Natural killer cell (primary cell): ENCODE measurements around the gene HINT3. TPM values are rescaled to one million over a fixed set of nuclear protein-coding genes. Genes with fewer than 3 reads are reported as not detected.
"Not testable (repeated sequence)": the region's sequence is repeated elsewhere in the genome, so short reads cannot be mapped to it uniquely, and the experiment has no call there.

Experiments
- ATAC-seq, 3 donors: fragments of 150-1000 bp in 2 of 3; fragments of 200-7000 bp in 1 of 3; cut with Tn5 transposase; 1 replicate in 1 of 3; 2 replicates in 2 of 3; pipeline ENCODE4 v1.10.0; 2021; ENCODE audit warnings: mild to moderate bottlenecking in 2 of 3, moderate library complexity in 2 of 3
- DNase-seq, 2 donors: peaks; one replicate each; pipeline versions ENCODE4 v3.0.0 to v3.0.0-alpha.2; 2013 to 2021; ENCODE audit warnings: mixed read lengths in 1 of 2
- H3K27ac ChIP-seq: one replicate; pipeline ENCODE4 v1.5.1; 2013; ENCODE audit warnings: mild to moderate bottlenecking, low read length
- H3K27me3 ChIP-seq: one replicate; pipeline ENCODE4 v1.6.1; 2013; ENCODE audit warnings: low read length; ENCODE audit not compliant: control insufficient read depth, insufficient read depth
- H3K36me3 ChIP-seq: one replicate; pipeline ENCODE4 v1.6.1; 2013; ENCODE audit warnings: low read length; ENCODE audit not compliant: control insufficient read depth, insufficient read depth
- H3K4me1 ChIP-seq: one replicate; pipeline ENCODE4 v1.6.1; 2013; ENCODE audit warnings: low read length; ENCODE audit not compliant: control insufficient read depth, insufficient read depth
- H3K4me3 ChIP-seq: one replicate; pipeline ENCODE4 v1.5.1; 2013; ENCODE audit warnings: low read length
- H3K9me3 ChIP-seq: one replicate; pipeline ENCODE4 v1.6.1; 2013; ENCODE audit warnings: low read length; ENCODE audit not compliant: control insufficient read depth, insufficient read depth
- H3K27ac Mint-ChIP-seq, 2 donors: one replicate each; pipeline ENCODE4 v1.8.0; 2022; ENCODE audit warnings: mild to moderate bottlenecking in 2 of 2, mixed read lengths in 2 of 2, moderate library complexity in 1 of 2
- H3K27me3 Mint-ChIP-seq, 2 donors: one replicate each; pipeline ENCODE4 v1.8.0; 2022; ENCODE audit warnings: low read depth in 2 of 2, mixed read lengths in 2 of 2
- H3K36me3 Mint-ChIP-seq: one replicate; pipeline ENCODE4 v1.8.0; 2022; ENCODE audit warnings: mixed read lengths
- H3K4me1 Mint-ChIP-seq, 2 donors: one replicate each; pipeline ENCODE4 v1.8.0; 2022; ENCODE audit warnings: mixed read lengths in 2 of 2
- H3K4me3 Mint-ChIP-seq: one replicate; pipeline ENCODE4 v1.8.0; 2022; ENCODE audit warnings: mild to moderate bottlenecking, moderate library complexity, mixed read lengths
- H3K9me3 Mint-ChIP-seq, 2 donors: one replicate each; pipeline ENCODE4 v1.8.0; 2022; ENCODE audit warnings: mixed read lengths in 2 of 2
- CTCF ChIP-seq: fragments of 200-600 bp; IDR thresholded peaks from one replicate; pipeline ENCODE4 v1.8.0; 2022; ENCODE audit warnings: antibody characterized with exemption
- WGBS: methylation state at CpG from one replicate; pipeline ENCODE4 v1.1.7; 2013; ENCODE audit warnings: missing lambda C conversion rate; ENCODE audit not compliant: insufficient coverage; 5-methylcytosine and 5-hydroxymethylcytosine counted together
- intact Hi-C: fragments of 100-400 bp; cut with micrococcal nuclease; formaldehyde crosslinking; loops from one replicate; pipeline ENCODE4 v1.14.2; 2022
- total RNA-seq, 4 donors: library from RNA; stranded (reverse); fragments of 120-200 nt in 1 of 4; gene quantifications; one replicate each; pipeline versions ENCODE4 v1.2.3 to v1.2.4, GENCODE V29; 2013 to 2022

The HINT3 gene
- total RNA-seq, 3 donors from 2014 or later (not counting 1 experiment from before 2014, with no cell fraction given): 9.7 to 10.5 (median 10.3) TPM

DNA sequence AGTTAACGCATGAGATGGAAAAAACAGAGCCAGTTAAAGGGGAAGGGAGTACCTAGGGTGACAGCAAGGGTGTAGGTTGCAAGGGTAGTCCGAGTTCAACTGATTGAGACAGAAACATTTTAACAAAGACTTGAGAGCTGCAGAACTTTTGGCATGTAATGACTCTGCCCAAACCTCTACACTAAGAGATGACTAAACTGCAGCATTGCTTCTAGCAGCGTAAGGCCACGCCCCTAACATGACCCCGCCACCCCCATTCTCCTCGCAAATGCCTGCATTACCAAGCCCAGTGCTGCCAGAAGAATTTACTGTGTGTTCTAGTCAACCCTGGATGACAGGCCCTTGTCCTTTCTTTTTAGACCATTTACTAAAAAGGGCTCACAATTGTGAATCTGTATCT, 6.3 kb upstream of the HINT3 start:
- DNase-seq: no peak
- Mint-ChIP-seq H3K27ac (no peak overlapping the region), H3K4me1 (no peaks in the 10 kb centered on the region), H3K36me3 (no peaks in the 10 kb centered on the region), H3K9me3 (no peaks in the 10 kb centered on the region), H3K27me3 (peaks cover 0 to 8% of the 10 kb centered on the region in 2 donors), H3K4me3 (no peak overlapping the region)
- no peaks in the 10 kb centered on the region for H3K9me3 ChIP-seq
- intact Hi-C loops: no loop called here
- H3K4me3 ChIP-seq: no peak overlapping the region
- H3K4me1 ChIP-seq: no peaks in the 10 kb centered on the region
- no peaks in the 10 kb centered on the region for H3K36me3 ChIP-seq
- no peak overlapping the region for H3K27ac ChIP-seq
- H3K27me3 ChIP-seq: no peaks in the 10 kb centered on the region
- no peak for TF ChIP-seq CTCF
- WGBS: 85% methylated on average over 6 of the region's 6 CpGs
- ATAC-seq: no peak

DNA sequence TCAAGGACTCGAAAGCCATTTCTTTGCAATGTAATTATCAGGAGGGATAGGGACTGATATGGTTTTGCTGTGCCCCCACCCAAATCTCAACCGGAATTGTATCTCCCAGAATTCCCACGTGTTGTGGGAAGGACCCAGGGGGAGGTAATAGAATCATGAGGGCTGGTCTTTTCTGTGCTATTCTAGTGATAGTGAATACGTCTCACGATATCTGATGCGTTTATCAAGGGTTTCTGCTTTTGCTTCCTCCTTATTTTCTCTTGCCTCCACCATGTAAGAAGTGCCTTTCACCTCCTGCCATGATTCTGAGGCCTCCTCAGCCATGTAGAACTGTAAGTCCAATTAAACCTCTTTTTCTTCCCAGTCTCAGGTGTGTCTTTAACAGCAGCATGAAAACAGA, 5.9 kb upstream of the HINT3 start:
- H3K27me3 ChIP-seq, H3K9me3 ChIP-seq, H3K36me3 ChIP-seq, intact Hi-C loops, H3K27ac ChIP-seq, H3K4me3 Mint-ChIP-seq, ATAC-seq, H3K27ac Mint-ChIP-seq, H3K27me3 Mint-ChIP-seq, H3K4me1 Mint-ChIP-seq, H3K36me3 Mint-ChIP-seq, H3K4me1 ChIP-seq, H3K4me3 ChIP-seq, DNase-seq, H3K9me3 Mint-ChIP-seq: not testable (repeated sequence)
- 85% methylated on average over 6 of the region's 6 CpGs for WGBS

- intact Hi-C loops: no loop called here
- H3K4me1 Mint-ChIP-seq: no peaks in the 10 kb centered on the region
- no peak overlapping the region for H3K4me3 Mint-ChIP-seq
- no peaks in the 10 kb centered on the region for H3K4me1 ChIP-seq
- H3K27me3 Mint-ChIP-seq: peaks cover 0 to 3% of the 10 kb centered on the region in 2 donors
- no peak overlapping the region for H3K4me3 ChIP-seq
- no peaks in the 10 kb centered on the region for H3K36me3 Mint-ChIP-seq
- H3K27ac ChIP-seq: no peak overlapping the region
- no peak for TF ChIP-seq CTCF
- no peaks in the 10 kb centered on the region for H3K27me3 ChIP-seq
- ATAC-seq (no peak), DNase-seq (no peak)
- H3K9me3 Mint-ChIP-seq: no peaks in the 10 kb centered on the region
- WGBS: 96% methylated on average over 1 of the region's 1 CpG
- H3K27ac Mint-ChIP-seq: no peak overlapping the region
- H3K9me3 ChIP-seq: no peaks in the 10 kb centered on the region
- H3K36me3 ChIP-seq: no peaks in the 10 kb centered on the region
These were observed 5.2 kb upstream of the HINT3 start for GRCh38 chr6:125951323-125951722.

DNA sequence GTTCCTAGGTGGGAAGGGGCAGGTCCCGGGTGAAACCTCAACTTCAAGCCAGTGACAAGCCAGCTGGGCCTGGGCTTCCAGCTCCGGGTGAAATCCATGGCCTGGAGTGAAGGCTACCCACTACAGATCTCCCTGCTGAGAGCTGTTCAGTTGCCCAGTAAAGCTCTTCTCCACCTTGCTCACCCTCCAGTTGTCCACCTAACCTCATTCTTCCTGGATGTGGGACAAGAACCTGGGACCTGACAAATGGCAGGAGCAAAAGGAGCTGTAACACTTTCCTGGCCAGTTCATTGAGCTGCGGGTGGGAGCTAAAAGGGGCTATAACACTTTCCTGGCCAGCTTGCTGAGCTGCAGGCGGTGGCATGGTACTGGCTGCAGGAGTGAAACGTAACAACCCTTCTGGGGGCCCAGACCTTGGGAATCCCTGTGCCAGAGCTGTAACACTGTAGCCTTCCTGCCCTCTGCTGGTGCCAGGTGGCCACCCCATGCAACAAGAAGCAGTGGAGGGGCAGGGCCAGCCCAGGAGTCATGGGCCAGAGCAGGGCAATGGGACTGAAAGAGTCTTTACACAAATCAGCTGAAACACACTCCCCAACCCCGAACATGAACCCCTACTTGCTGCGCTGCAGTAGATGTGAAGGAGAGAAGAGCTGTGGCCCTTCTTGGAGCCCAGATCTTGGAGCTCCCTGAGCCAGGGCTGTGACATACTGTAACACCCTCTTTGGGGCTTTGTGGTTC, 3.6 kb upstream of the HINT3 start:
- no peak for ATAC-seq

More for the DNA sequence above, 3.6 kb upstream of the HINT3 start:
- Mint-ChIP-seq H3K27ac (no peak overlapping the region), H3K9me3 (no peaks in the 10 kb centered on the region), H3K4me1 (no peaks in the 10 kb centered on the region), H3K4me3 (no peak overlapping the region), H3K27me3 (peaks cover 0 to 3% of the 10 kb centered on the region in 2 donors), H3K36me3 (no peaks in the 10 kb centered on the region)
- no peaks in the 10 kb centered on the region for H3K27me3 ChIP-seq
- H3K9me3 ChIP-seq: no peaks in the 10 kb centered on the region
- no peak overlapping the region for H3K27ac ChIP-seq
- 83% methylated on average over 7 of the region's 7 CpGs for WGBS
- DNase-seq: peak in 1 of 2 donors; percentile 17
- H3K4me1 ChIP-seq: peaks cover 7% of the 10 kb centered on the region
- intact Hi-C loops: no loop called here
- H3K36me3 ChIP-seq: no peaks in the 10 kb centered on the region
- no peak overlapping the region for H3K4me3 ChIP-seq
- no peak for TF ChIP-seq CTCF
